HPDE6-E6E7 (cell line): ENCODE results near the gene CCNA1.

ENCODE experiments used
- DNase-seq: peaks from one replicate; pipeline ENCODE4 v3.0.0; 2011; ENCODE audit warnings: missing footprints; ENCODE audit errors: extremely low spot score

The CCNA1 gene

GRCh38 chr13:36432106-36432544, at the start of gene CCNA1:
CCNA1 (plus strand) TSS chr13:36432495; CDS start chr13:36433057, 562 bp downstream.
- DNase-seq = no peak

GRCh38 chr13:36385489-36385888, 46.8 kb upstream of the CCNA1 start:
- no peak for DNase-seq

- DNase-seq = peak; percentile 1
These were observed 37.0 kb upstream of the CCNA1 start for GRCh38 chr13:36395280-36395679.

GRCh38 chr13:36405151-36405550, 27.1 kb upstream of the CCNA1 start:
- DNase-seq = no peak

GRCh38 chr13:36412736-36413135, 19.6 kb upstream of the CCNA1 start:
- no peak for DNase-seq

- no peak for DNase-seq
These were observed 19.1 kb upstream of the CCNA1 start for GRCh38 chr13:36413161-36413560.

- DNase-seq = no peak
These were observed 17.8 kb upstream of the CCNA1 start for GRCh38 chr13:36414461-36414860.

GRCh38 chr13:36417331-36417730, 15.0 kb upstream of the CCNA1 start:
- no peak for DNase-seq

- DNase-seq = no peak
These were observed 14.1 kb upstream of the CCNA1 start for GRCh38 chr13:36418022-36418805.

- no peak for DNase-seq
These were observed 11.8 kb upstream of the CCNA1 start for GRCh38 chr13:36420437-36420891.

GRCh38 chr13:36421447-36421846, 10.8 kb upstream of the CCNA1 start:
- DNase-seq = no peak

GRCh38 chr13:36428086-36428485, 4.2 kb upstream of the CCNA1 start:
- DNase-seq = peak; percentile 26

GRCh38 chr13:36430247-36431203, 1.8 kb upstream of the CCNA1 start:
- DNase-seq = no peak

- no peak for DNase-seq
These were observed 840 bp upstream of the CCNA1 start for GRCh38 chr13:36431204-36432105.

GRCh38 chr13:36436811-36437210, 4.5 kb downstream of the CCNA1 start:
- no peak for DNase-seq

GRCh38 chr13:36438594-36439483, 6.5 kb downstream of the CCNA1 start:
- DNase-seq = no peak

- no peak for DNase-seq
These were observed 13.0 kb downstream of the CCNA1 start for GRCh38 chr13:36445278-36445677.

GRCh38 chr13:36445891-36446351, 13.6 kb downstream of the CCNA1 start:
- no peak for DNase-seq

- no peak for DNase-seq
These were observed 15.2 kb downstream of the CCNA1 start for GRCh38 chr13:36447501-36447900.

- DNase-seq = no peak
These were observed 18.2 kb downstream of the CCNA1 start for GRCh38 chr13:36450534-36450933.
